CD4-positive, alpha-beta T cell treated with Interferon gamma for 1 hour (primary cell): ENCODE results near the gene TMEM204.

Experiments used
- DNase-seq: peaks from one replicate; pipeline ENCODE4 v3.0.0-alpha.2; 2020

The TMEM204 gene

DNA sequence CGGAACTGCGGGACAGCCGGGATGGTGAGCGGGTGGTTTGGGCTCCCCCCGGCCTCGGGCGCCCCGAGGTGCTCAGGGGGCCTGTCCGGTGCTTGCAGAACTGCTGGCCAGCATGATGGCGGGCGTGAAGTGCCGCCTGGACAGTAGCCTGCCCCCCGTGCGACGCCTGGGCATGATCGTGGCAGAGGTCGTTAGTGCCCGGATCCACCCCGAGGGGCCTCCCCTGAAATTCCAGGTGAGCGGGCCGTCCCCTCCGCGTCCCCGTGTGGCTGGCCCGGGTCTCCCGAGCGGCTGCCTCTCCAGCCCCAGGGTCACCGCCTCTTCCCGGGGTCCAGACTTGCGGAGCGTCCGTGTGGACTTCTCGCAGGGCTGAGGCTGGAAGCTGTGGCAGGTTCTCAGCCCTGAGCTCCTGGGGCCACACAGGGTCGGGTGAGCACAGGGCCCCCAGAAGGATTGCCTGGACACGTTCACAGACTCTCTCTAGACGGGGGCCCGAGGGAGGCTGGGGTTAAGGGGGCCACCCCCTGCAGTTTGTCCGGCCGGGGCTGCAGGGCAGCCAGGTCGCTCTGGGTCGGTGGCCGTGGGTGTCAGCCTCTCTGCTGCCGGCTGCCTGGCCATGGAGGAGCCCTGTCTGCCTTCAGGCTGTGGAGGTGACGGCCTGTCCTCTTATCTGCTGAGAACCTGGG lies 32.9 kb upstream of the TMEM204 start:
- no peak for DNase-seq

GRCh38 chr16:1501630-1502029 lies 31.8 kb upstream of the TMEM204 start:
- DNase-seq: no peak

GRCh38 chr16:1502092-1503004 lies 31.1 kb upstream of the TMEM204 start:
- DNase-seq: no peak

DNA sequence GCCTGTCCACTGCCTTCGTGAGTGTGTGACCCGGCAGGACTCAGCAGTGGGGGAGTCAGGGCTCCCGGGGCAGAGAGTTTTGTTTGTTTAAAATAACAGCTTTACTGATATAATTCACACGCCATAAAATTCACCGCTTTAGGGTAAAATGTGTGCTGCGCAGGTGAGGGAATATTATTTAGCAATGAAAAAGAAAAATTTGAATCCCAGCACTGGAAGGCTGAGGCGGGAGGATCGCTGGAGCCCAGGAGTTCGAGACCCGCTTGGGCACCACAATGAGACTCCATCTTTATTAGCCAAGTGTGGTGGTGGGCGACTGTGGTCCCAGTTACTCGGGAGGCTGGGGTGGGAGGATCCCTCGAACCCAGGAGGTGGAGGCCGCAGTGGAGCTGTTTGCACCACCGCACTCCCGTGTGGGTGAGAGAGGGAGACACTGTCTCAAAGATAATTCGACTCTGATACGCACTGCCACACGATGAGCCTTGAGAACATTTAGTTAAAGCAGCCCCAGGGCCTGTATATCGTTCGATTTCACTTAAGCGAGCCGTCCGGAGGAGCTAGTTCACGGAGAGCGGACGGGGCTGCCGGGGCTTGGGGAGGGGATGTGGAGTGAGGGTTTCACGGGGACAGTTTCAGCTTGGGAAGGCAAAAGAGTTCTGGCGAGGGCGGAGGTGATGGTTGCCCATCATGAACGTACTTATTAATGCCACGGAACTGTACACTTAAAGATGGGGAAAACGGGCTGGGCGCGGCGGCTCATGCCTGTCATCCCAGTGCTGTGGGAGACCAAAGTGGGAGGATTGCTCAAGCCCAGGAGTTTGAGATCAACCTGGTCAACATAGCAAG lies 30.1 kb upstream of the TMEM204 start:
- DNase-seq: no peak

DNA sequence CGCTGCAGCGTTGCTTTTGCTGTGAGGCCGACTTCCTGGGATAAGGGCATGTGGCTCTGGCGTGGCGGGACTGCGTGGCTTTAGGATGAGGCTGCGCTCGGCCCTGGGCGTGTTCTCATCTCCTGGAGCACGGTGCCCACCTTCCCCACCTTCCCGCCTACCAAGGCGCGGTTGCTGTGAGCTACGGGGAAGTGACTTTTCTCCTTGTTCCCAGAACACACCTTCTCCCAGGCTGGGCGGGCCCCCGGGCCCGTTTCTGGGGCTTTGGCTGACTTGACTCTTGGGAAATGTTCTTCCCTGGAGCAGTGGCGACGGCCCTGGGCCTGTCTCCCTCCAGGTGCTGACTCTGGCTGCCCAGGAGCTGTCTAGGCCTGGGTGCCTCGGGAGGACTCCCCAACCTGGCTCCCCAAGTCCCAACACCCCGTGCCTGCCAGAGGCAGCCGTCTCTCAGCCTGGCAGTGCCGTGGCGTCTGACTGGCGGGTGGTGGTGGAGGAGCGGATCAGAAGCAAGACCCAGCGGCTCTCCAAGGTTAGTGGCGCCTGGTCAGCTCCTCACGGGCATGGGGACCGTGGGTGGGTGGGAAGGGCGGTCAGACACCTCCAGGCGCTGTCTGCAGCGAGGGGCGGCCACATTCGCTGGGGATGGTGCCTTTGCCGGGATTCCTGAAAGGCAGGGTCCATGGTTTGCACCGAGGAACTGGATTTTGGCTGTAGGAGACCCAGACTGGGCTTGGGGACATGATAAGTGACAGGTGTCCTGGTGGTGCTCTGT lies 28.2 kb upstream of the TMEM204 start:
- no peak for DNase-seq

- no peak for DNase-seq
Measured at GRCh38 chr16:1505912-1506311, 27.6 kb upstream of the TMEM204 start.

DNA sequence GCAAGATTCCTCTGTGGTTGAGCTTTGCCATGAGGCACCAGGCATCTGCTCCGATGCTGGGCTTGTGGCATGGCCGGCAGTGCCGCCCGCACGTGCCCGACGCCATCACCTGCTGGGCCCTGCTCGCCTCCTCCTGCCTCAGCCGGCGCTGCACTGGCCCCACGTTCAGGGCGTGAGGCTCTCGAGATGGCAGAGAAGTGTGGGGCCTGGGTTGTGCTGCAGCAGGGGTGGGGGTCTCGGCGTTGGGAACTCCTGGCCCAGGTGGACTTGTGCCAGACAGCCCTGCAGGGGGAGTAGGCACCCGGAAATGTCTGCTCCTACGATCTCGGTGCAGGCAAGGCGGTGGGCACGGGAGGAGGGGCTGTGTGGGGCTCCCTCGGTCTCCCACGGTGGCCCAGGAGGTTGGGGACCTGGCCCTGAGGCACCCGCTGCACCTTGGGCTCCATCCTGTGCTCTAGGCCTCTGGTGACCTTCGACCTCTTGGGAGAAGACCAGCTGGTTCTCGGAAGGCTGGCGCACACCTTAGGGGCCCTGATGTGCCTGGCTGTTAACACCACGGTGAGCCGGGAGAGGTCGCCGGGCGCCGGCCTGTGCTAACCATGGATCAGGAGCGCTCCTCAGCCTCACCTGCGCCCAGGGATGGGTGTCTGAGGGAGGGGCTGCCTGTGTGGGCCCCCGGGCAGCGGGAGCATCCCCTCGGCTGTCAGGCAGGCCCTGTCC lies 26.8 kb upstream of the TMEM204 start:
- no peak for DNase-seq

GRCh38 chr16:1508494-1509187 lies 24.8 kb upstream of the TMEM204 start:
- no peak for DNase-seq

- DNase-seq: no peak
Measured at GRCh38 chr16:1509307-1510221, 23.9 kb upstream of the TMEM204 start.

GRCh38 chr16:1510272-1510671 lies 23.2 kb upstream of the TMEM204 start:
- no peak for DNase-seq

- no peak for DNase-seq
Measured at GRCh38 chr16:1510941-1511351, 22.5 kb upstream of the TMEM204 start.

DNA sequence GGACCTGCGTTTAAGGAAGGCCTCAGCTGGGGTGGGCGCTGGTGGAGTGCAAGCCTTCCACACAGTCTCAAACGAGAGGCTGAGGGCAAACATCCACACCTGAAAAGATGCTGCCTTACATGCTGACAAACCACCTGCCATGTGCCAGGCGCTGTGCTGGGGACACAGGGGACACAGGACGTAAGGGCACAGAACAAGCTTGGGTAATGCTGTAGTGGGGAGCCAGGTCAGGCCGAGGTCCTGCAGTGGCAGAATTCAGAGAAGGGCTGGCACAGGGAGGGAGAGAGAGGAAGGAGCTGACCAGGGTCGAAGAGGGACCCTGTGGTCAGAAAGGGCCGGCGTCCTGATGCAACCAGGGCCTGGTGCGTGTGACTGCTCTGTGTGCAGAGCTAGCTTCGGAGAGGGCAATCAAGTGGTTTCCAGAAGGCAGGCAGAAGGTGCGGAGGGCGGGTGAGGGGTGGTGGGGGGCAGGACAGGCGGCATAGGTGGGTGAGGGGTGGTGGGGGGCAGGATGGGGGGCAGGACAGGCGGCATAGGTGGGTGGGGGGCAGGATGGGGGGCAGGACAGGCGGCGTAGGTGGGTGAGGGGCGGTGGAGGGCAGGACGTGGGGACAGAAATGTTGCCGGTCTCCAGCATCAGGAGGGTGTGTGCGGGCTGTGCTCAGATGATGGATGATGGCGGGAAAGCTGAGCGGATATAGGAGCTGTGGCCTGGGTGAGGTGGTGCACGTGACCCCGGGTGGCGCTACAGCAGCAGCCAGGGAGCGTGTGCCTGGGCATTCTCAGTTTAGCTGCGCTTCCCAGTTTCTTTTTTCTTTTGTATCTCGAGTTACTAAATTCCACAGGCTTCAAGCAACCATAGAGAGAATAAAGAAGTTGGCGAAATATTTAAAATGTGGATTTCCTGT lies 21.6 kb upstream of the TMEM204 start:
- no peak for DNase-seq

DNA sequence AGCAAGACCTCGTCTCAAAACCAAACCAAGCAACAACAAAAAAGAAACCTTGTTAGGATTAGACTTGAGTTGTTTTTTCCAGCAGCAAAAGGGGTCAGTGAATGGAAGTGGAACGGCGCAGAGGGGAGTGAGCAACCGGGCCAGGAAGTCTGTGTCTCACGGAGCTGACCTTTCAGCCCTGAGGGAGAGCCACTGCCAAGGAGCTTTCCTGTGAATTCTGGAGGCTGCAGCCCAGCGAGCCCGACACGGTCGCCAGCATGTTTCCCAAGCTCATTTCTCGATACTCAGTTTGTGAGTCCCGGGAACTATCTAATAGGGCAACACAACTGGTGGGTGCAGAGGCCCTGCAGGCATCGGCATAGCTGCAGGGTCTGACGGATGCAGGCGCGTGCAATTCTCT lies 20.7 kb upstream of the TMEM204 start:
- no peak for DNase-seq

- no peak for DNase-seq
Measured at GRCh38 chr16:1514507-1514906, 19.0 kb upstream of the TMEM204 start.

DNA sequence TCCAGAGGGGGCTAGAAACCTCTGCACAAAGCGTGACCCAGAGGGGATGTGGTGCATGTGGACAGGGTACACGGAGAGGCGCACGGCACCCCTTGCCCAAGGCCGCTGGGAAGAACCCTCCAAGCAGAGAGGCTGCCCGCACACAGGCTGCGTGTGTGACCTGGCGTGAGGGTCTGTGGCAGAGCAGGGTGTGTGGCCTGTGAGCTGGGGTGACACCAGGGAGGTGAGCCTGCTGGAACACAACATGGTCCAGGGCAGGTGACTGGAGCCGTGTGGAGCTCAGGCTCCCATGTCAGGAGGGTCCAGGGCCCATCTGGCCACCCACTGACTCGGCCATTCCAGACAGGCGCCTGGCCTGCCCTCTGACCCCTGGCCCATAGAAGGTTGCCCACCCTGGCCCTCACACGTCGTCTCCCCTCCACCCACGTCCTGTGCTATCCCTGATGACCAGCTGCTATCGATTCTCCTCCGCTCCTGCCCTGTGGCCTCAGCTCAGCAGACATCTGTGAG lies 14.8 kb upstream of the TMEM204 start:
- DNase-seq: no peak

DNA sequence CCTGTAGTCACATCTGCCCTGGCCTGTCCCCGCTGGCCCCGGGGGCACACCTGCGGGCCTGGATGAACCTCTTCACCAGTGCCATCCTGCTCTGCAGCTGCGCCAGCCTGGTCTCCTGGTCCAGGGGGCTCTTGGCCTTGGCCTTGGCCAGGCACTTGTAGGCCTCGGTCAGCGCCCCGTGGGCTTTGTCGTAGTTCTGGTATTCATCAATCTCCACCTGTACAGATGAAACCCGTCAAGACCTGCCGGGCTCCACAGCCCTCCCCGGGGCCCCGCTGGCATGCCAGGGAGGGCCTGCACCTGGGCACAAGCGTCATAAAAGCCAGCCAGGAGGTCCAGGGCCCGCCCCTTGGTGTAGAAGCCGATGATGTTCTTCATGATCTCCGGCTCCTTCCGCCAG lies 13.6 kb upstream of the TMEM204 start:
- DNase-seq: no peak

- no peak for DNase-seq
Measured at GRCh38 chr16:1520461-1520860, 13.0 kb upstream of the TMEM204 start.

DNA sequence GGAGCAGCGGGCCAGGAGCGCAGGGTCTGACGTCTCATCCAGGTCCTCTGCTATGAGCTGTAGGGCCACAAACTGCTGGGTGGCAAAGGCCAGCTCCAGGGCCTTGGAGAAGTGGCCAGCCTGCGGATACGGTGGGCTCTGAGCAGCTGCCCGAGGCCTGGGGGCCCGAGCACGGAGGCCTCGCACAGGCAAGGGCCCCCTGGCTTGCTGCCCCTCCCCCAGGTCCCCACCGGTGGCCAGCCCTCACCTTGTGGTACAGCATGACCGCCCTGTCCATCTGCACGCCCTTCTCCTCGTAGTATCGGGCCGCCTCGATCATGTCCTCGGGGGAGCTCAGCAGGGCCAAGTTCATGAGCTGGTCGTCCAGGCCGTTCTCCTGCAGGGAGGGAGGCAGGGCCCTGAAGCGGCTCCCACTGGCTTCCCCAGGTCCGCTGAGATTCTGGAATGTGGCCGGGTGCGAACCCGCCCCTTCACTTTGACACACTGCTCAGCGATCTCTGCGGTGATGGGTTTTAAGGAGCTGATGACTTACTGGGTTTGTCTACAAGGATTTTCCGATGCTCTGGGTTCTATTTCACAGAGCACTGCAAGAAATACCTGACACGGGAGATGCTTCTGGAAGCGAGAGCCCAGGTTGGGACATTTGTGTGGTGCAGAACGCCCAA lies 9.8 kb upstream of the TMEM204 start:
- DNase-seq: no peak
